Neuronal stem cell (in vitro differentiated cells): ENCODE measurements around the gene DSP.

ENCODE experiments used
- DNase-seq: peaks from one replicate; pipeline ENCODE4 v3.0.0-alpha.2; 2013; ENCODE audit warnings: low spot score
- H2AFZ ChIP-seq: one replicate; pipeline ENCODE4 v1.6.1; 2013; ENCODE audit warnings: mild to moderate bottlenecking, low read length, inconsistent platforms
- H2AK5ac ChIP-seq: 2 replicates; pipeline ENCODE4 v1.6.1; 2013; ENCODE audit warnings: low read depth, mild to moderate bottlenecking, inconsistent platforms, low read length, moderate library complexity, mixed read lengths
- H2BK120ac ChIP-seq: 2 replicates; pipeline ENCODE4 v1.6.1; 2013; ENCODE audit warnings: low read depth, mild to moderate bottlenecking, inconsistent platforms, low read length, moderate library complexity, mixed read lengths
- H2BK12ac ChIP-seq: one replicate; pipeline ENCODE4 v1.6.1; 2013; ENCODE audit warnings: low read length, inconsistent platforms
- H2BK15ac ChIP-seq: 2 replicates; pipeline ENCODE4 v1.6.1; 2013; ENCODE audit warnings: mild to moderate bottlenecking, low read length, inconsistent platforms, mixed read lengths
- H2BK5ac ChIP-seq: one replicate; pipeline ENCODE4 v1.6.1; 2013; ENCODE audit warnings: inconsistent platforms, mild to moderate bottlenecking, low read length, moderate library complexity
- H3K14ac ChIP-seq: one replicate; pipeline ENCODE4 v1.6.1; 2013; ENCODE audit warnings: low read length, inconsistent platforms
- H3K18ac ChIP-seq: 2 replicates; pipeline ENCODE4 v1.6.1; 2013; ENCODE audit warnings: low read length, inconsistent platforms
- H3K23ac ChIP-seq: 2 replicates; pipeline ENCODE4 v1.6.1; 2013; ENCODE audit warnings: low read depth, mild to moderate bottlenecking, mixed read lengths, low read length, inconsistent platforms; ENCODE audit not compliant: poor library complexity
- H3K27ac ChIP-seq: replicated peaks from 3 replicates; pipeline ENCODE4 v1.5.1; 2013; ENCODE audit warnings: low read length, inconsistent platforms
- H3K27me3 ChIP-seq, 3 experiments: 2 replicates each; pipeline ENCODE4 v1.6.1; 2013; ENCODE audit warnings: low read length in 3 of 3, mild to moderate bottlenecking in 2 of 3, inconsistent platforms in 1 of 3, low read depth in 1 of 3, mixed read lengths in 1 of 3, moderate library complexity in 1 of 3; ENCODE audit not compliant: control insufficient read depth in 3 of 3, insufficient read depth in 3 of 3
- H3K36me3 ChIP-seq, 2 donors: replicated peaks in 1 of 2; 2 replicates each; pipeline ENCODE4 v1.6.1; 2013; ENCODE audit warnings: low read length in 2 of 2; ENCODE audit not compliant: control insufficient read depth in 2 of 2, insufficient read depth in 2 of 2
- H3K4ac ChIP-seq: 2 replicates; pipeline ENCODE4 v1.6.1; 2013; ENCODE audit warnings: inconsistent platforms, mild to moderate bottlenecking, low read length, moderate library complexity
- H3K4me1 ChIP-seq, 2 donors: 1 replicate in 1 of 2; 2 replicates in 1 of 2; pipeline ENCODE4 v1.6.1; 2013; ENCODE audit warnings: low read length in 2 of 2, low read depth in 1 of 2; ENCODE audit not compliant: control insufficient read depth in 2 of 2, insufficient read depth in 1 of 2
- H3K4me2 ChIP-seq: one replicate; pipeline ENCODE4 v1.6.1; 2013; ENCODE audit warnings: mild to moderate bottlenecking, low read length, inconsistent platforms; ENCODE audit not compliant: insufficient read depth, poor library complexity, severe bottlenecking
- H3K4me3 ChIP-seq, 2 donors: 2 replicates each; pipeline ENCODE4 v1.5.1; 2013; ENCODE audit warnings: low read length in 2 of 2, mild to moderate bottlenecking in 2 of 2, inconsistent platforms in 1 of 2, moderate library complexity in 1 of 2
- H3K79me1 ChIP-seq: one replicate; pipeline ENCODE4 v1.6.1; 2013; ENCODE audit warnings: low read depth, mild to moderate bottlenecking, inconsistent platforms, low read length, moderate library complexity
- H3K9ac ChIP-seq: one replicate; pipeline ENCODE4 v1.6.1; 2013; ENCODE audit warnings: mild to moderate bottlenecking, low read depth, low read length, inconsistent platforms; ENCODE audit not compliant: poor library complexity
- H3K9me3 ChIP-seq, 2 donors: replicated peaks in 1 of 2; 2 replicates each; pipeline versions ENCODE3 to v1.6.1; 2013; ENCODE audit warnings: low read length in 2 of 2, mild to moderate bottlenecking in 2 of 2, inconsistent platforms in 1 of 2, low read depth in 1 of 2, mixed read lengths in 1 of 2, moderate library complexity in 1 of 2; ENCODE audit not compliant: control insufficient read depth in 2 of 2, insufficient read depth in 1 of 2
- H4K8ac ChIP-seq: one replicate; pipeline ENCODE4 v1.6.1; 2013; ENCODE audit warnings: low read depth, mild to moderate bottlenecking, inconsistent platforms, low read length, moderate library complexity
- H4K91ac ChIP-seq: one replicate; pipeline ENCODE4 v1.6.1; 2013; ENCODE audit warnings: low read length, low read depth, mild to moderate bottlenecking, inconsistent platforms; ENCODE audit not compliant: poor library complexity
- WGBS, 2 donors: extraction: QIAGEN DNeasy Blood & Tissue Kit; methylation state at CpG; one replicate each; pipeline ENCODE4 v1.1.7; 2013; ENCODE audit warnings: missing lambda C conversion rate in 2 of 2, mixed read lengths in 1 of 2; ENCODE audit not compliant: insufficient read length in 2 of 2, insufficient replicate concordance in 1 of 2; ENCODE audit errors: extremely low coverage in 2 of 2; 5-methylcytosine and 5-hydroxymethylcytosine counted together

DSP gene

GRCh38 chr6:7558781-7559180 lies 17.3 kb downstream of the DSP start:
- no peak overlapping the region for H3K18ac ChIP-seq
- no peak overlapping the region for H3K27ac ChIP-seq
- no CpG with 5 or more reads among the region's 4 CpGs for WGBS, 2 donors
- H2BK120ac ChIP-seq, result no peak overlapping the region
- H3K4me3 ChIP-seq, result no peak overlapping the region
- H3K79me1 ChIP-seq, result no peaks in the 10 kb centered on the region
- H2BK15ac ChIP-seq, result no peak overlapping the region
- no peak overlapping the region for H3K9ac ChIP-seq
- H3K23ac ChIP-seq, result no peak overlapping the region
- H3K9me3 ChIP-seq, result no peaks in the 10 kb centered on the region
- peaks cover 0 to 73% (median 3%) of the 10 kb centered on the region in 3 experiments for H3K27me3 ChIP-seq
- no peak overlapping the region for H3K14ac ChIP-seq
- H3K4ac ChIP-seq, result no peak overlapping the region
- no peak overlapping the region for H2AFZ ChIP-seq
- peaks cover 0 to 10% of the 10 kb centered on the region in 2 donors for H3K36me3 ChIP-seq
- H4K8ac ChIP-seq, result no peak overlapping the region
- no peak overlapping the region for H4K91ac ChIP-seq
- H3K4me1 ChIP-seq, result no peaks in the 10 kb centered on the region
- H2BK5ac ChIP-seq, result no peak overlapping the region
- H3K4me2 ChIP-seq, result no peak overlapping the region
- DNase-seq, result no peak
- H2AK5ac ChIP-seq, result no peak overlapping the region
- no peak overlapping the region for H2BK12ac ChIP-seq

GRCh38 chr6:7559196-7559595 lies 17.7 kb downstream of the DSP start:
- Histone ChIP-seq H3K9ac (peak overlapping the region; percentile 6), H4K8ac (no peak overlapping the region), H3K4me2 (no peak overlapping the region), H3K27me3 (peaks cover 0 to 72% (median 3%) of the 10 kb centered on the region in 3 experiments), H2BK120ac (peak overlapping the region; percentile 16), H2AK5ac (no peak overlapping the region), H3K4ac (no peak overlapping the region), H2BK12ac (no peak overlapping the region), H3K14ac (no peak overlapping the region), H4K91ac (no peak overlapping the region), H3K36me3 (peaks cover 0 to 10% of the 10 kb centered on the region in 2 donors), H3K4me3 (no peak overlapping the region), H2AFZ (no peak overlapping the region), H3K18ac (no peak overlapping the region), H2BK5ac (no peak overlapping the region), H3K23ac (no peak overlapping the region), H2BK15ac (no peak overlapping the region), H3K79me1 (no peaks in the 10 kb centered on the region), H3K4me1 (no peaks in the 10 kb centered on the region), H3K9me3 (no peaks in the 10 kb centered on the region), H3K27ac (no peak overlapping the region)
- no peak for DNase-seq
- WGBS, 2 donors, result no CpG with 5 or more reads among the region's 6 CpGs

GRCh38 chr6:7559651-7560385 lies 18.3 kb downstream of the DSP start:
- no peak overlapping the region for H2AFZ ChIP-seq

GRCh38 chr6:7561153-7561964 lies 19.9 kb downstream of the DSP start:
- Histone ChIP-seq H3K36me3 (peaks cover 0 to 15% of the 10 kb centered on the region in 2 donors), H3K27me3 (peaks cover 0 to 65% (median 3%) of the 10 kb centered on the region in 3 experiments), H3K9me3 (no peaks in the 10 kb centered on the region), H3K14ac (no peak overlapping the region), H3K9ac (no peak overlapping the region), H3K4me2 (no peak overlapping the region), H2BK12ac (no peak overlapping the region), H3K4me3 (no peak overlapping the region), H3K4me1 (no peaks in the 10 kb centered on the region), H2BK15ac (no peak overlapping the region), H2BK120ac (no peak overlapping the region), H3K27ac (no peak overlapping the region), H2BK5ac (no peak overlapping the region), H3K23ac (no peak overlapping the region), H2AK5ac (no peak overlapping the region), H3K79me1 (no peaks in the 10 kb centered on the region), H2AFZ (no peak overlapping the region), H4K8ac (no peak overlapping the region), H3K18ac (no peak overlapping the region), H4K91ac (no peak overlapping the region), H3K4ac (no peak overlapping the region)
- no peak for DNase-seq
- WGBS, 2 donors, result no CpG with 5 or more reads among the region's 19 CpGs

More at GRCh38 chr6:7559651-7560385, 18.3 kb downstream of the DSP start:
- Histone ChIP-seq H3K4me1 (no peaks in the 10 kb centered on the region), H3K36me3 (peaks cover 0 to 10% of the 10 kb centered on the region in 2 donors), H4K8ac (no peak overlapping the region), H3K23ac (no peak overlapping the region), H3K14ac (no peak overlapping the region), H3K27me3 (peaks cover 0 to 70% (median 3%) of the 10 kb centered on the region in 3 experiments), H4K91ac (no peak overlapping the region), H3K4me3 (no peak overlapping the region), H3K18ac (no peak overlapping the region), H3K9ac (no peak overlapping the region), H2BK12ac (no peak overlapping the region), H2BK5ac (no peak overlapping the region), H3K9me3 (no peaks in the 10 kb centered on the region), H3K27ac (no peak overlapping the region), H2BK120ac (no peak overlapping the region), H2AK5ac (no peak overlapping the region), H3K79me1 (no peaks in the 10 kb centered on the region), H3K4me2 (no peak overlapping the region), H2BK15ac (no peak overlapping the region), H3K4ac (no peak overlapping the region)
- no peak for DNase-seq
- WGBS, 2 donors, result no CpG with 5 or more reads among the region's 2 CpGs
